GM18508 (cell line): ENCODE data around the gene STAT5B.
"Not testable (repeated sequence)": the region's sequence is repeated elsewhere in the genome, so short reads cannot be mapped to it uniquely, and the experiment has no call there.

ENCODE experiments used
- ATAC-seq: cut with Tn5 transposase; IDR thresholded peaks from one replicate; pipeline ENCODE4 v1.9.1; 2021; ENCODE audit warnings: moderate number of reproducible peaks; ENCODE audit not compliant: insufficient read depth, unreplicated experiment

STAT5B gene

GRCh38 chr17:42241871-42242270, 34.3 kb downstream of the STAT5B start:
- no peak for ATAC-seq

GRCh38 chr17:42240863-42241262, 35.3 kb downstream of the STAT5B start:
- not testable (repeated sequence) for ATAC-seq

GRCh38 chr17:42240201-42240600, 36.0 kb downstream of the STAT5B start:
- ATAC-seq = no peak

- ATAC-seq = not testable (repeated sequence)
These were observed 36.6 kb downstream of the STAT5B start for GRCh38 chr17:42239576-42239975.

DNA sequence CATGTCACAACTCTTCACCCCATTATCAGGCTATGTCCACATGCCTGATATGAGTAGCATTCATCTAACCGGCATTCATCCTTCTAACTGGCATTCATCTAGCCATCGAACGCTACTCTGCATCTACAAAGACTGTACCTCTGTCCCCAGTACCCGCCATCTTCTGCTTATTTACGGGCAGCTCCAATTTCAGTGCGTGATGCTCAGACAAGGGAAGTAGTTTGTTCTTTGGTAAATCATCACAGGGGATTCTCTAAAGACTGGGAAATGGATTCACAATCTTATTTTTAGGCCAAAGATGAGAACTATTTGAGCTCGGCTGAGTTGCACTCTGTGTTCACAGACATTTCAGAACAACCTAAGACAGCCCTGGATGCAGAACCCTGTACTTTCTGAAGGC, 39.4 kb downstream of the STAT5B start:
- no peak for ATAC-seq

GRCh38 chr17:42233994-42234393, 42.2 kb downstream of the STAT5B start:
- no peak for ATAC-seq

DNA sequence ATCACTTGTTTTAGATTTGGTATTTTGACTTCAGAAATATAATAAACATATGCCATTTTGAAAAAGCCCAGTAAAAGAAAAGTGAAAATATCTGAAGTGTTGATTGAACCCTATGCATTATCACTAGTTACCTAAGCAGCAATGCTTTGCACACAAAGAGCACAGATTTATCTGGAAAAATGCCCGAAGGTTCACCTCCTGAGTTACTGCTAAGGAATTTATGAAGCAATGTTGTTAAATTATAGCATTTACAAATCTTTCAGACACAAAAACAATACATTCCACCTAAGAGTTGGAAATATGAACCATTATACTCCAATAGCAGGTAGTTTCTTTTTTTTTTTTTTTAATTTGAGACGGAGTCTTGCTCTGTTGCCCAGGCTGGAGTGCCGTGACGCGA, 43.0 kb downstream of the STAT5B start:
- ATAC-seq = no peak

DNA sequence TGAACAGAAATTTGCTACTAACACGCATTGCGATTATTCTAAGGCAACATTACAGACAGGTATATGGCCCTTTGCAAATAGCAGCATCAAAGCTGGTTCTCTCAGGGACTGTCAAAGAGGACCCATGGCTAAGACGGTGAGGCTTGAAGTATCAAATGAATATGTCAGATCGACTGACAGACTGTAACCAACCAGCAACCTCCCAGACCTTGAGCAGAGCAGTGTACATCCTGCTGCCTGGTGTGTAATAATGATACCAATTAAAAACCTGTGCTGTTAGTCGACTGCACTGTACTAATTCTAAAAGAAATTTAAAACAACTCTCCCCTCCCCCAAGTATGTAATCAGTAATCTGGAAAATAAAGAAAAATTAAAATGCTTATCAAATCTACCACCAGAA, 46.0 kb downstream of the STAT5B start:
- ATAC-seq = no peak

DNA sequence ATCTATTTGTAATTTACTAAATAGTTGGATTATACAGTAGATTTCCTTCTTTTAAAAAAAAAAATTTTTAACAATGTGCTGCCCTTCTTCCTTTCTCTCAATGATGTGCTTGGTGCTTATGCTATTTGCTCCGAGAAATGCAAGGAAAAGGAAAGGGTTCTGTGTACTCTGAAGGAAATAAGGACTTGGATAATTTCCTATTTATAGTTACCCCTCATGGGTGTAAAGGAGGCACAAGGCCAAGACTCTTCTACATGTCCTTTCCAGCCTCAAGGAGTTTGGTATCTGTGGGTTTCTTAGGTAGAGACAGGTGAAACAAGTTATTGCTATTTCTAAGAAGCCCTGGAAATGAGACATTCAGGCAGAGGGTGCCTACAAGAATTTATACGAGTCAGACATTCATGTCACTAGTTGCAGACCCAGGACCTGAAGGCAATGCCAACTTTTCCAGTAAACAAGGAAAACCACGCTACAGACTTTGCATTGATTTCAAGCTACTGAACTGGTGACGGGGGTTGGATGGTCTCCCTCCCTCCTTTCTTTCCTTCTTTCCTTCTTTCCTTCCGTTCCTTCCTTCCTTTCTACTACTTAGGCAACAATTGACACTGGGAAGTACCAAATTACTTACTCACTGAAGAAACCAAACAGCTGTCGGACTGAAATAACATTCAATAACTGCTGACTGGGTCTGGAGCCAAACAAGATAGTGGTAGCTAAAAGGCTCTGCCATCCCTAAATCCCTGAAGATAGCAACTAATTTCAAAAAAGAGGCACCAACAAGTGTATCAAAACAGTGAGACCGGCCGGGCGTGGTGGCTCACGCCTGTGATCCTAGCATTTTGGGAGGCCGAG, 48.1 kb downstream of the STAT5B start:
- no peak for ATAC-seq

DNA sequence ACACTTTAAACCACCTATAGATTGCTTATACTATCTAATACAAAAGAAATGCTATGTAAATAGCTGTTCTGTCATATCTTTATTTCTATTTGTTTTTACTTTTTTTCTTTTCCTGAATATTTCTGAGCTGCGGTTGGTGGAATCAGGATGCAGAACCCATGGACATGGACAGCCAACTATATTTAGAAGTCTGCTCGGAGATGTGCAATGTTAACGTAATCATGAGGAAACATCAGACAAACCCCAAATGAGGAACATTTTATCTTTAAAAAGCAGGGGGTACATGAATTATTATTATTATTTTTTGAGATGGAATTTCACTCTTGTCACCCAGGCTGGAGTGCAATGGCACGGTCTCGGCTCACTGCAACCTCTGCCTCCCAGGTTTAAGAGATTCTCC, 50.5 kb downstream of the STAT5B start:
- ATAC-seq = no peak

GRCh38 chr17:42224651-42225050, 51.5 kb downstream of the STAT5B start:
- ATAC-seq = no peak

DNA sequence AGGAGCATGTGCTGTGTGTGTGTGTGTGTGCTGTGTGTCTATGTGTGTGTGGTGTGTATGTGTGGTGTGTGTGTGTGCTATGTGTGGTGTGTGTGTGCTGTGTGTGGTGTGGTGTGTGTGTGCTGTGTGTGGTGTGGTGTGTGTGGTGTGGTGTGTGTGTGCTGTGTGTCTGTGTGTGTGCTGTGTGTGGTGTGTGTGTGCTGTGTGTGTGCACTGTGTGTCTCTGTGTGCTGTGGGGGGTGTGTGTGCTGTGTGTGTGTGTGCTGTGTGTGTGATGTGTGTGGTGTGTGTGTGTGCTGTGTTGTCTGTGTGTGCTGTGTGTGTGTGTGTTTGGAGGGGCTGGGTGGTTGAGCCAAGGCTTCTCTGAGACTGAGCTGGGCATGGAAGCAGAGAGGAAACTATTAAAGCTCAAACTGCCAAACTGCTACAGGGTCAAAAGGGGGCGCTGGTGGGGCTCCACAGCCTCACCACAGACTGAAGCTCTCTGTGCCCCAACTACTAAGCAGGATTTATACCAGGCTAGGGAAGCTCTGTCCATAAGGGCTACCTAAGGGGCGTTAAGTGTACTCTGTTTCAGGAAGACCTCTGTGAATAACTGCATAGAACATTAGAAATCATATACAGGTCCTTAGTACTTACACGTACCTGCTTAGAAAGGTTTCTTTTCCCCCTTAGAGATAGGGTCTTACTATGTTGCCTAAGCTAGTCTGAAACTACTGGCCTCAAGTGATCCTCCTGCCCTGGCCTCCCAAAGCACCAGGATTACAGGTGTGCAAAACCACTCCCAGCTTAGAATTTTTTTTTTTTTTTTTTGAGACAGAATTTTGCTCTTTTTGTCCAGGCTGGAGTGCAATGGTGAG, 54.1 kb downstream of the STAT5B start:
- no peak for ATAC-seq

DNA sequence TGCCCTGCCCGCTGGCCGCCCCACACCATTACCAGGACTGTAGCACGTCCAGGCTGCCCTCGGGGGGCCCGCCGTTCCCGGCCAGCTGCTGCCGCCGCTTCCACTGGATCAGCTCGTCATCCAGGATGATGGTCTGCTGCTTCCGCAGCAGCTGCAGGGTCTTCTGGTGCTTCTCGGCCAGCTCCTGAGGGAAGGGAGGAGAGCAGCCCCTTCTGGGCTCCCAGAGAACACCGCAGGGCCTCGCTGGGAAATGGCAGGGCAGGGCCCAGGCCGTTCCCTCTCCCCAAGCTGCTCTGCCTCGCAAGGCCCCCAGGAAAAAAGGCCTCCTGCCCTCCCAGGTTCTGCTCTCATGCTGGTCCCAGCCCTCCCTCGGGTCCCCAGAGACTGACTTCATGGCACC, 56.9 kb downstream of the STAT5B start:
- not testable (repeated sequence) for ATAC-seq

DNA sequence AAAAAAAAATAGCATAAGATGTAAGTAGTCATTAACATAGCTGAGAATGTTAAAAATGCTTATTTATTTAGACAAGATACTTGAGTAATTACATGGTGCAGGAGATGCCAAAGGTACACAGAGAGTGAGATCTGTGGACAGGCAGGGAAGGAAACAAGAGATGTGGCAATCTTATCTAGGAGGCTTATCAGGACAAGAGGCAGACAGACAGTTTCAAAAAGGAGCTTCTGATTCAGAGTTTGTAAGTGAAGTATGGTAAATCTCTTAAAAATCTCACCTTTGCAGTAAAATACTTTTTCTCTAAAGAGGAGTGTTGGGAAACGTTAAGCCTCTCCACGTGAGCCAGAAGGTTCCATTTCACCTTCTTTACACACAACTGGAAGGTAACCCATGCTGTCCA, 62.0 kb downstream of the STAT5B start:
- ATAC-seq = no peak

DNA sequence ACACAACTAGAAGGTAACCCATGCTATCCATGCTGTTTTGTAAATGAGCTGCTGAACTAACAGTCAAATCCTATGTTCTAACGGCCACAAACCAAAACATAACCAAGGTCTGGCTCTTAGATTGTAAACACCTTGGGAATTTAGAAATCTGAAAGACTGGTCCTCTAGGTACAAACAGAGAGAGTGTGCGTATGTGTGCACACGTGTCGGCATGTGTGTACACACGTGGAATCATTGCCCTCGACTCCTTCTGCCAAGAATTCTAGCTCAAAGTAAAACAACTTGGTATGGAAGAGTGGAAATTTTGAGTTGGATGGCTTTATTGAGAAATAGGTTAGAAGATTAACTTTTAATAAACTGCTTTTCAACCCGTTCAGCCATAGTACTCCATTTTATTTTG, 63.8 kb downstream of the STAT5B start:
- ATAC-seq = no peak

DNA sequence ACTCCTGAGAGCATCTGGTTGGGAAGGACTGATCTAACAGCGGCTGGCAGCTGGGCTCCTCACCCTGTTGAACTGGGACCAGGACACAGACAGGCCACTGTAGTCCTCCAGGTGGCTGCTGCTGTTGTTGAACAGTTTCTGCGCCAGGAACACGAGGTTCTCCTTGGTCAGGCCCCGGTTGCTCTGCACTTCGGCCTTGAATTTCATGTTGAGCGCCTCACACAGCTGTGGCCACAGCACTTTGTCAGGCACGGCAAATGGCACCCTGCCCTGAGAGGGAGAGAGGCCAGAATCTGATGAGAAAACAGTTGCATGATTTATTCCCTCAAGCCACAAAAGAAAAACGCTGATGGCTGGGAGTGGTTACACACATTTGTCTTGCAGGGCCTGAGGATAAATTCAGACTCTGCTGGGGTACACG, 64.3 kb downstream of the STAT5B start:
- not testable (repeated sequence) for ATAC-seq

DNA sequence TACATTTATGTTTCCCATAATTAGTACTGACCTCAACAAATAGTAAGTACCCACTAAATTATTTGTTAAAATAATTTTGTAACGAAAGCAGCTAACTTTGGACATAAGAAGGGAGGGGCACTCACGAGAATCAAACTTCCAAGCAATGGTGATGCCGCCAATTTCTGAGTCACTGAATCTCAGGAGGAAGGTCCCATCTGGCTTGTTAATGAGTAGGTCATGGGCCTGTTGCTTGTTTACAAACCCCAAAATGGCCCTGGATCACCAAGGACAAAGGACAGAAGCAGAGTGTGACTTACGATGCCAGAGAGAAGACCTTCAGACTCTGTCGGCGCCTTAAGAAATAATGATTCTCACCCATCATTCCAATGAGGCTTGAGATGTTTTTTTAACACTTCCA, 66.1 kb downstream of the STAT5B start:
- no peak for ATAC-seq

GRCh38 chr17:42206153-42206612, 70.0 kb downstream of the STAT5B start:
- ATAC-seq = not testable (repeated sequence)

DNA sequence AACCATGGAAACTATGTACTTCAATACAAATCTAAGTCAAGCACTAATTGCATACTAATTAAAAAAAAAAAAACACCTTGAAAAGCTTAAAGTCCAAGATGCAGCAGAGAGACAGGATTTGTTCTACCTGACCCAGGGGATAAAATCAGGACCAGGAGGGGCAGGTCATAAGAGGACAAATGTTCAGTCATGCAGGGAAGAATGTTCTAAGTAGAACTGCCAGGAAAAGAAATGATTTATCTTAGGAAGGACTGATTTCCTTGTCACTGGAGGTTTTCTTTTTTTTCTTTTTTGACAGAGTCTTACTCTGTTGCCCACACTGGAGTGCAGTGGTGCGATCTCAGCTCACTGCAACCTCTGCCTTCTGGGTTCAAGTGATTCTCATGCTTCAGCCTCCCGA, 72.8 kb downstream of the STAT5B start:
- ATAC-seq = no peak

DNA sequence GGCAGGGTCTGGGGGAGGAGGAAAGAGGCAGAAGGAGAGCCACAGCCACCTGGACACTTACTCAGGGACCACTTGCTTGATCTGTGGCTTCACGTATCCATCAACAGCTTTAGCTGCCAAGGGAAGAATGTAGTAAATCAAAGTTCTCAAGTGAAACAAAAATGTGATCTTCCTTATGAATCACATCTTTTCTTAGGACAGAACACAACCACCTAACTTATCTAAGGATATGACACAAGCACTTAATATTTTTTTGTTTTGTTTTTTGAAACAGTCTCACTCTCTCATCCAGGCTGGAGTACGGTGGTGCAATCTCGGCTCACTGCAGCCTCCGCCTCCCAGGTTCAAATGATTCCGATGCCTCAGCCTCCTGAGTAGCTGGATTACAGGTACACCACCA, 73.5 kb downstream of the STAT5B start:
- no peak for ATAC-seq

- ATAC-seq = no peak
These were observed 74.0 kb downstream of the STAT5B start for GRCh38 chr17:42202159-42202558.
